C1 segment of cervical spinal cord (tissue), 14 donors: ENCODE measurements around the gene RASGRF2.
"Not testable (repeated sequence)": the region's sequence is repeated elsewhere in the genome, so short reads cannot be mapped to it uniquely, and the experiment has no call there.

Experiments used
- DNase-seq, 14 donors: peaks; one replicate each; lab custom pipeline; 2025; lab: John Stamatoyannopoulos, UW

Gene RASGRF2

DNA sequence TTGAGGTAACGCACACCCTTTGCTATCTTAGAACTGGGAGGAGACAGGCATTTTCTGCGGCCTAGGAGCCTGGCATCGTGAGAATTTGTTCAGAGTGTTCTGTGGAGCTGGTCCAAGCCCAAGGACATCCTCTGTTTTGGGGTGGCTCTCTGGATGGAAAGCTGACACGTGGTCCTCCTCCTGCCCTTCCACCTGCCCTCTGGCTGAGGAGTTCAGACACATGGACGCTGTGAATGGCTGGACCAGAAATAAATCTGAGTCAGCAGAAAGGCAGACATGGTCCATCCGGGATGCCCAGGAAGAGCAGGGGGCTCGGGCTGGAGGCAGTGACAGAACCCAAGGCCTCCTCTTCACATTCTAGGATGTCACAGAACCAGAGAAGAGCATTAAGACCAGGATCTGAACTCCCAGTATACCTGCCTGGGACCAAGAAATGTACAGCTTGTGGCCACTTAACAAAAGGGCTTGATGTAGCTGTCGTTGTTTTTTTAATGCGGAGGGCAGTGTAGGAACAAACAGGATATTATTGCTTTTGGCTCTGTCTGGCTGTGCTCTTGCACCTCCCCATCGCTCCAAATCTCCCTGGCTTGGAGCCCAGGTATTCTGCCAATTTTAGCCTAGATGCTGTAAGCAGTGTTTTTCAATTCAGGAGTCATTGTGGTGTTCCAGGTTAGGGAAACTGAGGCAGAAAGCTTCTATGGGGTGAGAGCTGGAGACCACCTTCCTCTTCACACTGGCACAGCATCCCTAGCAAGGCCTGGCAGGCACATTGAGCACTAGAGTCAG is 275.3 kb downstream of the RASGRF2 start:
- peak in 2 of 14 donors; percentile 9 to 76 for DNase-seq

GRCh38 chr5:81238460-81238859 is 278.3 kb downstream of the RASGRF2 start:
- DNase-seq: no peak

- DNase-seq: peak in 4 of 14 donors; percentile 8 to 36 (median 20)
These were observed 279.4 kb downstream of the RASGRF2 start for GRCh38 chr5:81239613-81240012.

GRCh38 chr5:81241001-81241400 is 280.8 kb downstream of the RASGRF2 start:
- DNase-seq: no peak

GRCh38 chr5:81241961-81242648 is 281.9 kb downstream of the RASGRF2 start:
- peak in 1 of 14 donors; percentile 6 for DNase-seq

DNA sequence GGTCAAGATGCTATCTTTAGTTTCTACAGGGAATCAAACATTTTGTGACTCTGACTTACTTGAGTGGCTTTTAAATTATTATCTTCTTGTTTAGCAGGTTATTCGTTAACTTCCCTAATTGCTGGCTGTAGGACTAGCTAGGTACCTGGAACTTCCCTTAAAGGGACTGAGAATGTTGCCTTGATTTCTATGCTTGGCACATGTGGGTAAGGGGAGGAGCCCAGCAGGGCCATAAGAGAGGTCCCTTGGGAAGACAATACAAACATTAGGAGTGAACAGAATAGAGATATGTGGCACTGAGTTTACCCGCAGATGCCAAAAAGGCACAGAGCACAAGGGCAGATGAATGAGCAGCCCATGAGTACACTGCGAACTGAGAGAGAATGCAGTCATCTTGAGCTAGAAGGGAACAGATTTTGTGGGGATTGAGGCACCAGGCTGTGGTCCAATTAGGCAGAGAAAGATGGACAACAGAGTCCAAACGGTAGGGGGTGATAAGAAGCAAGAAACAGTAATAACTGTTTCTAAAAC is 282.8 kb downstream of the RASGRF2 start:
- peak in 2 of 14 donors; percentile 10 to 50 for DNase-seq

GRCh38 chr5:81244451-81244850 is 284.3 kb downstream of the RASGRF2 start:
- DNase-seq: no peak

GRCh38 chr5:81245871-81246235 is 285.7 kb downstream of the RASGRF2 start:
- DNase-seq: no peak

DNA sequence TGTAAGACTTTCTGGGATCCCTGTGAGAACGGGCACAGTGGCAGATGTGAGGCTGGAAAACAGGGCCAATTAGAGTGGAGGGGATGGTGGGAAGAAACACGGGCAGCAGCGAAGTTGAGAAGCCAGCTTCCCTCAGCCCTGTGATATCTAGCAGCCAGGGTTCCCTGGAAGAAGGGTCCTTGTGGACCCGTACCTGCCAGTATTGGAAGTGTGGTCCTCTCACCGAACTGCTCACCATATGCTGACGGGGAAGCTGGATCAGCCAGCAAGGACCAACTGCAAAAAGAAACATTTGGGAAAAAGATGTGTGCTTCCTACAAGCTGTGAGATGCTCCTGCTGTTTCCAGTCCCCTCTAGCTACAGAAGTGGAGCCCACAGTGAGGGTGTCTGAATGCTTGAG is 286.5 kb downstream of the RASGRF2 start:
- DNase-seq: no peak

GRCh38 chr5:81247441-81247972 is 287.3 kb downstream of the RASGRF2 start:
- DNase-seq: peak in 1 of 14 donors; percentile 19

GRCh38 chr5:81249240-81249639 is 289.1 kb downstream of the RASGRF2 start:
- DNase-seq: no peak

DNA sequence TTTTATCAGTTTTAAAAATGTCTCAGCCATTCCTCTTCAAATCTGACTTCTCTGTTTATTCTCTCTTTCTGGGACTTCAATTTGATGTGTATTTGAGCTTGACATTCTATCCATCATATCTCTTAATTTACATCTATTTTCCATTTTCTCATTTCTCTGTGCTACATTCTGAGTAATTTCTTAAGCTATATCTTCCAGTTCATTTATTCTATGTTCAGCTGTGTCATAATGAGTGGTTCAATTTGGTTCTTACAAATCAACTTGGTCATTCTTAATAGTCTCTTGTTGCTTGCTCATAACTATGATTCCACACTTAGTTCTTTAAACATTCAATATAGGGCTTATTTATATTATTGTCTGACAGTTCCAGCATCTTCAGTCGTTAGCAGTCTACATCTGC is 289.8 kb downstream of the RASGRF2 start:
- no peak for DNase-seq

DNA sequence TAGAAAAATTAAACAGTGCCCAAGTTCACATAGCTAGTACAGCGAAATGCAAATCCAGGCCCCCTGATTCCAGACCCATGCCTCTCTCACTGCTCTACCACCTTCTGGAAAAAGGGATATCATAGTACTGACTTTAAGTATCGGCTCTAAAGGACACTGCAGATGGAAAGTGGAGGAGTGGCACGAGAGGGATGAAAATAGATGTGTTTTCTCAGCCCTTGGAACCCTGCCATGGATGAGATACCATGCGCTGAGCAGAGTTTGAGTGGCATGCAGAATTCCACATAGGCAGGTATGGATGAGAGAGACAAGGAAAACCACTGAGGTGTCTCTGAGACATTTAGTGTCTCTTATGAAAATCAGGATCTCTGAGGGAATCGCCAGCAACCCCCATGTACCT is 291.8 kb downstream of the RASGRF2 start:
- no peak for DNase-seq

DNA sequence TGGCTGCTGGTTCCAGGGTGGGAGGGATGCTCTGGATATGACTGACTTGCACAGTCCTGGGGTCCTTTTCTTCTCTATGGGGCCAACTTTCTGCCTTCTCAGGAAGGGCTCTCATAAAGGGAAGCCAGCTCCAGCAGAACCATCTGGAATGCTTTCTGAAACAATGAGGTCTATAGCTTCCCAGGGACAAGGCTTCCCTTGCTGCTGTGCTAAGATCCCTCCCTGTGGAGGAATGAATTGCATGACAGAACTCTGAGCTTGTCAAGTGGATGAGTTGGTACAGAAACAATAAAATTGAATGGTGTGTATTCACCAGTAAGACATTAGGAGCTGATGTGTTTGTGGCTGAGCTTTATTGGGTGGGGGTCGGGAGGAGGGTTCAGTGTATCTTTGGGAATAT is 292.7 kb downstream of the RASGRF2 start:
- no peak for DNase-seq

DNA sequence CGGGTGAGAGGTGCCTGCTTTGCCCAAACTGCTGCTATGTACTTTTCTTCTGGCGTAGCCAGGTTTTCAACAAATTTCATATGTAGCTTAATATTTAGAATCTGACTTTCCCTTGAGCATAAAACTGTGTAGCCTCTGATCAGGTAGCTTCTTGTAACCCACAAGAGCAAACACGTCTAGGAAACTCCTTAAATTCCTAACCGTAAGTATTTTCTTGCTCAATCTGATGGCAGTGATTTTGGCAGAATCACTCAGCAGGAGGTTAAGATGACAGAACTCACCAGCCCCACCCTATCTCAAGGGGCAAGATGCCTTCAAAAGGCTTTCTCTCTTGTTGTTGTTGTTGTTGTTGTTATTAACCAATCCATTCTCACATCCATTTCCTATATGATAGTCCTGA is 293.7 kb downstream of the RASGRF2 start:
- DNase-seq: no peak

GRCh38 chr5:81254886-81255559 is 294.9 kb downstream of the RASGRF2 start:
- no peak for DNase-seq

GRCh38 chr5:81256766-81257165 is 296.6 kb downstream of the RASGRF2 start:
- DNase-seq: no peak

- not testable (repeated sequence) for DNase-seq
These were observed 302.6 kb downstream of the RASGRF2 start for GRCh38 chr5:81262796-81263195.

- DNase-seq: no peak
These were observed 304.9 kb downstream of the RASGRF2 start for GRCh38 chr5:81265101-81265500.

DNA sequence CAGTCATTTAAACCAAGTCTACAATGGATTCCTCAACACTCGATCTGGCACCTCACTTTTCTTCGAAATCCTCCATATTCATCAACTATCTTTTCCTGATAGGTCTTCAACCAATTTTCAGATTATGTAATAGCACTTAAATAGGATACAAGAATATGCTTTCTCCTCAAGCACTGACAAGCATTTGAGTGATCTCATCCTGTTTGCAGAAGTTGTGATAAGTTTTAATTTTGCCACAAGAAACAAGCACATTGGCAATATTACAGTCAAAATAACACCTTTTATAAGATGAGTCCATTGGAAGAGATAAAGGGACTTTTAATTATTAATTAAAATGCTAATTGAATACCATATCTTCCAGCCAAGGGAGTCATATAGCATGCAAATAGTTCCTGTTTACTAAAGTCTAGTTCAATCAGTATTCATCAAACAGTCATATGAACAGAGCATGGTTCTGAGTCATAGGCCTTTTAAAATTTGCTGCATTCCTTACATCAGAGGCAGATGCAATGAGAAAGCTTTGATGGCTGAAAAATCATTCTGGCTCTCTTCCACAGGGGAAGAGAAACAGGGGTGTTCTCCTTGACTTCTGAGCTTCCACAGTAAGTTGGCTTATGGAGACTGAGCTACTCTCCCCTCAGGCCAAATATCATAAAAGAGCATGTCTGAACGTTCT is 308.5 kb downstream of the RASGRF2 start:
- DNase-seq: no peak

DNA sequence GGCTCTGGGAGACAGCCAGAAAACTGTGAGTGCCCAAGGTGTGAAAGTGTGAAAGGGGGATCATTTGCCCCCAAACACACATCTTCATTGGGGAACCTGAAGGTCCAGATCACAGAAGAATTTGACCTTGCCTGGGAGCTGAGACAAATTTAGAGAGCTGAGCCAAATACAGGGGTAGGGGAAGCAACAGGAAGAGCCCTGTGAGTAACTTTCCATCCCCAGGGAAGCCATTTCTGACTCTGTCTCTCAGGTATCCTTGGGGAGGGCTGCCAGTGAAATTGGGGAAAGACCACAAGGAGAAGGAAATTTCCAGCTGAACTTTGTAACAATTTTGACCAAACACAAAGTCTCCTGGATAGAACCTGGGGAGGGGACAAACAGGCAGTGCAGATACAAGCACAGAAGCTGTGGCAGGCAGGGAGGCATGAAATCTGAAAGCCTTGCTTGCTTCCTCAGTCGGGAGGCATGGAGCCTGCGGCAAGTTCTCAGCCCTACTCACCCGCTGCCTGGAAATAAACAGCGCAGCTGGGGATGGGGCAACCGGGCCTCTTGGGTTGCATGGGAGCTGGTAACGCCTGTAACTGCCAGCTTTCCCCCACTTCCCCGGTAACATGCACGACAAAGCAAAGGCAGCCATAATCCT is 309.7 kb downstream of the RASGRF2 start:
- no peak for DNase-seq
